DOHH2 (cell line): ENCODE data around the gene THRB.

ENCODE experiments used
- H3F3A ChIP-seq: fragments of 200-600 bp; sonication (generic), shearing (Covaris generic); 2 replicates; pipeline ENCODE4 v1.6.0; 2016; ENCODE audit warnings: antibody characterized with exemption, mild to moderate bottlenecking; ENCODE audit not compliant: control insufficient read depth, insufficient read depth
- H3K27ac ChIP-seq: fragments of 200-600 bp; sonication (generic); 2 replicates; pipeline ENCODE4 v1.5.1; 2014; ENCODE audit warnings: low read depth, mild to moderate bottlenecking, low read length, moderate library complexity
- H3K27me3 ChIP-seq: fragments of 200-600 bp; sonication (generic); 2 replicates; pipeline ENCODE4 v1.6.1; 2014; ENCODE audit warnings: mild to moderate bottlenecking, low read length, mixed read lengths; ENCODE audit not compliant: control insufficient read depth
- H3K36me3 ChIP-seq: fragments of 200-600 bp; sonication (generic); 2 replicates; pipeline ENCODE4 v1.6.1; 2014; ENCODE audit warnings: mild to moderate bottlenecking, low read length, moderate library complexity, mixed read lengths; ENCODE audit not compliant: control insufficient read depth
- H3K4me1 ChIP-seq: fragments of 200-600 bp; sonication (generic); 2 replicates; pipeline ENCODE4 v1.6.1; 2014; ENCODE audit warnings: mild to moderate bottlenecking, low read length, mixed read lengths; ENCODE audit not compliant: control insufficient read depth
- H3K4me2 ChIP-seq: fragments of 200-600 bp; sonication (generic); 2 replicates; pipeline ENCODE4 v1.6.0; 2014; ENCODE audit warnings: mild to moderate bottlenecking, low read length, moderate library complexity
- H3K4me3 ChIP-seq: fragments of 200-600 bp; sonication (generic); 2 replicates; pipeline ENCODE4 v1.5.1; 2014; ENCODE audit warnings: mild to moderate bottlenecking, low read length, mixed read lengths
- H3K79me2 ChIP-seq: fragments of 200-600 bp; sonication (generic); 2 replicates; pipeline ENCODE4 v1.6.1; 2014; ENCODE audit warnings: mild to moderate bottlenecking, low read length, mixed read lengths; ENCODE audit not compliant: control insufficient read depth
- H3K9me2 ChIP-seq: fragments of 200-600 bp; sonication (generic); replicated peaks from 2 replicates; pipeline ENCODE4 v1.6.1; 2014; ENCODE audit warnings: mild to moderate bottlenecking, low read length, mixed read lengths; ENCODE audit not compliant: control insufficient read depth
- H3K9me3 ChIP-seq: fragments of 200-600 bp; sonication (generic); 2 replicates; pipeline ENCODE4 v1.6.1; 2014; ENCODE audit warnings: antibody characterized with exemption, low read length, mixed read lengths; ENCODE audit not compliant: control insufficient read depth, insufficient read depth
- H4K20me1 ChIP-seq: fragments of 200-600 bp; sonication (generic); 2 replicates; pipeline ENCODE4 v1.6.0; 2014; ENCODE audit warnings: low read depth, mild to moderate bottlenecking, antibody characterized with exemption, low read length, moderate library complexity; ENCODE audit not compliant: control insufficient read depth, insufficient read depth
- EZH2phosphoT487 ChIP-seq: fragments of 200-600 bp; sonication (generic); IDR thresholded peaks from 2 replicates; pipeline ENCODE4 v1.6.1; 2017; ENCODE audit warnings: borderline replicate concordance, mild to moderate bottlenecking, antibody characterized with exemption, low read length, moderate library complexity, mixed read lengths
- TF ChIP-seq, protein P1 (sequence below): fragments of 200-600 bp; sonication (generic); IDR thresholded peaks from one replicate; pipeline ENCODE4 v1.5.1; 2014; ENCODE audit warnings: antibody characterized with exemption, mild to moderate bottlenecking, low read depth, low read length; ENCODE audit not compliant: poor library complexity, severe bottlenecking

Gene THRB

GRCh38 chr3:24382647-24383046 is 112.0 kb downstream of the THRB start:
- Histone ChIP-seq H3K9me2 (no peaks in the 10 kb centered on the region), H3K36me3 (no peaks in the 10 kb centered on the region), H3K27ac (no peak overlapping the region), H3K4me3 (no peak overlapping the region), H3K9me3 (no peaks in the 10 kb centered on the region), H3K4me1 (no peaks in the 10 kb centered on the region), H3F3A (no peaks in the 10 kb centered on the region), H3K4me2 (no peak overlapping the region), H3K27me3 (no peaks in the 10 kb centered on the region), H3K79me2 (no peaks in the 10 kb centered on the region), H4K20me1 (no peaks in the 10 kb centered on the region)
- TF ChIP-seq, protein P1, sequence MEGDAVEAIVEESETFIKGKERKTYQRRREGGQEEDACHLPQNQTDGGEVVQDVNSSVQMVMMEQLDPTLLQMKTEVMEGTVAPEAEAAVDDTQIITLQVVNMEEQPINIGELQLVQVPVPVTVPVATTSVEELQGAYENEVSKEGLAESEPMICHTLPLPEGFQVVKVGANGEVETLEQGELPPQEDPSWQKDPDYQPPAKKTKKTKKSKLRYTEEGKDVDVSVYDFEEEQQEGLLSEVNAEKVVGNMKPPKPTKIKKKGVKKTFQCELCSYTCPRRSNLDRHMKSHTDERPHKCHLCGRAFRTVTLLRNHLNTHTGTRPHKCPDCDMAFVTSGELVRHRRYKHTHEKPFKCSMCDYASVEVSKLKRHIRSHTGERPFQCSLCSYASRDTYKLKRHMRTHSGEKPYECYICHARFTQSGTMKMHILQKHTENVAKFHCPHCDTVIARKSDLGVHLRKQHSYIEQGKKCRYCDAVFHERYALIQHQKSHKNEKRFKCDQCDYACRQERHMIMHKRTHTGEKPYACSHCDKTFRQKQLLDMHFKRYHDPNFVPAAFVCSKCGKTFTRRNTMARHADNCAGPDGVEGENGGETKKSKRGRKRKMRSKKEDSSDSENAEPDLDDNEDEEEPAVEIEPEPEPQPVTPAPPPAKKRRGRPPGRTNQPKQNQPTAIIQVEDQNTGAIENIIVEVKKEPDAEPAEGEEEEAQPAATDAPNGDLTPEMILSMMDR = no peak
- TF ChIP-seq EZH2phosphoT487 = no peak

GRCh38 chr3:24379936-24380335 is 114.7 kb downstream of the THRB start:
- Histone ChIP-seq H3F3A (no peaks in the 10 kb centered on the region), H3K9me2 (no peaks in the 10 kb centered on the region), H3K36me3 (no peaks in the 10 kb centered on the region), H4K20me1 (no peaks in the 10 kb centered on the region), H3K79me2 (no peaks in the 10 kb centered on the region), H3K4me3 (no peak overlapping the region), H3K9me3 (no peaks in the 10 kb centered on the region), H3K4me1 (no peaks in the 10 kb centered on the region), H3K27me3 (no peaks in the 10 kb centered on the region), H3K4me2 (no peak overlapping the region), H3K27ac (no peak overlapping the region)
- TF ChIP-seq, protein P1 = no peak
- no peak for TF ChIP-seq EZH2phosphoT487

DNA sequence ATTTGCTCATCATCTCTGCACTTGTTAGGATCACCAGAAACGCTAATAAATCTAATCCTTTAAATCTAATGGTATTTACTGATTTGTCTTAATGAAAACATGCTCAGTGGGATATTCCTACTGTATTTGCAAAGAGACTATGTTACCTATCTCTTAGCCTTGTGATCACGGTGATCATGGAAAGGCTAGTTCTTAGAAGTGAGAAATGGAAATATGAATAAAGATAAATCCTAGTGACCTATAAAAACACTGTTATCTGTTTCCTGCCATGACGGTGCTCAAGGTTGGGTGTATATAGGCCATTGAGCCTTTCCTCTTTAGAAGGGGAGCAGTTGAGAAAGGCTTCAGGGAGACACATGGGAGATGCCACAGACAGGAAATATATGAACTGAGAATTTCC is 116.3 kb downstream of the THRB start:
- no peaks in the 10 kb centered on the region for H3K4me1 ChIP-seq
- no peaks in the 10 kb centered on the region for H3K27me3 ChIP-seq
- H3K4me2 ChIP-seq = no peak overlapping the region
- H4K20me1 ChIP-seq = no peaks in the 10 kb centered on the region
- H3K36me3 ChIP-seq = no peaks in the 10 kb centered on the region
- H3K79me2 ChIP-seq = no peaks in the 10 kb centered on the region
- H3K27ac ChIP-seq = no peak overlapping the region
- no peak for TF ChIP-seq EZH2phosphoT487
- no peak overlapping the region for H3K4me3 ChIP-seq
- H3K9me3 ChIP-seq = no peaks in the 10 kb centered on the region
- H3K9me2 ChIP-seq = no peaks in the 10 kb centered on the region
- no peaks in the 10 kb centered on the region for H3F3A ChIP-seq

DNA sequence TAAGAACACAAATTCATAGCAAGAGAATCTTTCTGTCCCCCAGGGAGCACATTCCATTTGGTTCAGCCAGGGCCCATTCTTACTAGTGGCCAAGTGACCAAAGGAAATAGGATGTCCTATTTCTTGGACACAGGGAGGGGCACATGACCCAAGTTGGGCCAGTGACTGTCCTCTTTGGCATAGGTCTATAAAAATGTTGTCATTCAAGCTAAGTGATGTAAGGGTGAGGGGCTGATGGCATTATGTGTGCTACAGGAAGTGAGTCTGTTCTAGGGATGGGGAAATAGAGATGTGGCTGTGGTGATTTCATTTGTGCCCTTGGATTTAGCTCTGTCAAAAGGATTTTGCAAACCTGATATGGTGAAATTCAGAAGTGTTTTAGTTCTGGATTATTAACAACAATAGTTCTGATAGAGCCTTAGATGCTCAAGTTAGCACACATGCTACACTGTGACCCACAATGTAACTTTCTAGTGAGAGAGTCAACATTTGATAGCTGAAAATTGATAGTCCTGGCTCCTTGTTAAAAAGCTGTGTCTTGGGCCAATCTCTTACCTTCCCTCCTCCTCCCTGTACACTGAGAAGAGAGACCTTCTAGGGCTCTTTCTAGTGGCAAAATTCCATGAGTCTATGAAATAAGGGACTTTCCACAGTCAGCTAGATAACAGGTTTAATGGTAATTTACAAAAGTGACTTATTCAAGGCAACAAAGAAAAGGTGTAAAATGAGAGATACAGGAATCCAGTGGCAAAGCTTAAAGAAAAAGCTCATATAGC is 117.2 kb downstream of the THRB start:
- no peak overlapping the region for H3K4me3 ChIP-seq
- H3K79me2 ChIP-seq = no peaks in the 10 kb centered on the region
- no peaks in the 10 kb centered on the region for H3K27me3 ChIP-seq
- TF ChIP-seq, protein P1 = no peak
- no peak for TF ChIP-seq EZH2phosphoT487
- no peaks in the 10 kb centered on the region for H3K9me2 ChIP-seq
- no peaks in the 10 kb centered on the region for H3K9me3 ChIP-seq
- H3K36me3 ChIP-seq = no peaks in the 10 kb centered on the region
- H3K4me1 ChIP-seq = no peaks in the 10 kb centered on the region
- H3K27ac ChIP-seq = no peak overlapping the region
- H3F3A ChIP-seq = no peaks in the 10 kb centered on the region
- no peak overlapping the region for H3K4me2 ChIP-seq
- H4K20me1 ChIP-seq = no peaks in the 10 kb centered on the region
